ENCODE results near the gene SCNN1A.

SCNN1A gene

DNA sequence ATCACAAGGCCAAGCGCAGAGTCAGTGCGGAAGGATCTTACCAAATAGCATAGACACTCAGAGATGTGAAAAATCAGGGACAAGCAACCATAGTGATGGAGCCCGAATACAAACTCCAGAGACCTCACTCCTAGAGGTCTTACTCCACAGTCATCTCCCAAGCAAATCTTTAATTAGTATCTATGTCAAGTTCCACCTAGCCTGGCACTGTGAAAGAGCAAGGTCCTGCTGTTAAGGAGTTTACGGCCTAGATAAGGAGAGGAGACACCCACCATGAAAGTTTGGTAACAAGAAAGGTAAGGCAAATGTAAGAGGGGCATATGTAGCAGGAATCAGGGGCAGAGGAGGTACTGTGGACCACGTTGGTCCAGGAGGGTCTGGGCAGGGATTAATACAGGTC is 72.3 kb downstream of the SCNN1A start:
- Histone ChIP-seq H3K36me3 (no peaks in the 10 kb centered on the region), H3K4me3 (ENCODE audit: low read depth, low read length) (no peak overlapping the region)
- TF ChIP-seq, protein P1, sequence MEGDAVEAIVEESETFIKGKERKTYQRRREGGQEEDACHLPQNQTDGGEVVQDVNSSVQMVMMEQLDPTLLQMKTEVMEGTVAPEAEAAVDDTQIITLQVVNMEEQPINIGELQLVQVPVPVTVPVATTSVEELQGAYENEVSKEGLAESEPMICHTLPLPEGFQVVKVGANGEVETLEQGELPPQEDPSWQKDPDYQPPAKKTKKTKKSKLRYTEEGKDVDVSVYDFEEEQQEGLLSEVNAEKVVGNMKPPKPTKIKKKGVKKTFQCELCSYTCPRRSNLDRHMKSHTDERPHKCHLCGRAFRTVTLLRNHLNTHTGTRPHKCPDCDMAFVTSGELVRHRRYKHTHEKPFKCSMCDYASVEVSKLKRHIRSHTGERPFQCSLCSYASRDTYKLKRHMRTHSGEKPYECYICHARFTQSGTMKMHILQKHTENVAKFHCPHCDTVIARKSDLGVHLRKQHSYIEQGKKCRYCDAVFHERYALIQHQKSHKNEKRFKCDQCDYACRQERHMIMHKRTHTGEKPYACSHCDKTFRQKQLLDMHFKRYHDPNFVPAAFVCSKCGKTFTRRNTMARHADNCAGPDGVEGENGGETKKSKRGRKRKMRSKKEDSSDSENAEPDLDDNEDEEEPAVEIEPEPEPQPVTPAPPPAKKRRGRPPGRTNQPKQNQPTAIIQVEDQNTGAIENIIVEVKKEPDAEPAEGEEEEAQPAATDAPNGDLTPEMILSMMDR (IDR thresholded peaks at IDR 0.05; ENCODE audit: low read depth, low read length), result no peak

GRCh38 chr12:6302621-6303020 is 72.7 kb downstream of the SCNN1A start:
- Histone ChIP-seq H3K36me3 (no peaks in the 10 kb centered on the region), H3K4me1 (no peaks in the 10 kb centered on the region), H3K4me3 (ENCODE audit: low read depth, low read length) (no peak overlapping the region), H3K27me3 (no peaks in the 10 kb centered on the region), H3K9me3 (no peaks in the 10 kb centered on the region)
- DNase-seq, result no peak
- TF ChIP-seq, protein P1 (IDR thresholded peaks at IDR 0.05; ENCODE audit: low read depth, low read length), result no peak

More for the DNA sequence above, 72.3 kb downstream of the SCNN1A start:
- DNase-seq, result no peak
- H3K9me3 ChIP-seq, result no peaks in the 10 kb centered on the region
- no peaks in the 10 kb centered on the region for H3K27me3 ChIP-seq
- no peaks in the 10 kb centered on the region for H3K4me1 ChIP-seq

GRCh38 chr12:6301721-6302120 is 73.6 kb downstream of the SCNN1A start:
- Histone ChIP-seq H3K27me3 (no peaks in the 10 kb centered on the region), H3K36me3 (no peaks in the 10 kb centered on the region), H3K9me3 (no peaks in the 10 kb centered on the region), H3K4me1 (no peaks in the 10 kb centered on the region), H3K4me3 (ENCODE audit: low read depth, low read length) (no peak overlapping the region)
- DNase-seq, result no peak
- TF ChIP-seq, protein P1 (IDR thresholded peaks at IDR 0.05; ENCODE audit: low read depth, low read length), result no peak

- Histone ChIP-seq H3K27me3 (no peaks in the 10 kb centered on the region), H3K4me3 (ENCODE audit: low read depth, low read length) (no peak overlapping the region), H3K36me3 (no peaks in the 10 kb centered on the region), H3K9me3 (no peaks in the 10 kb centered on the region), H3K4me1 (peaks cover 4% of the 10 kb centered on the region; the same call in 1 of the 2 replicates)
- TF ChIP-seq, protein P1 (IDR thresholded peaks at IDR 0.05; ENCODE audit: low read depth, low read length), result no peak
- DNase-seq, result no peak
Measured at GRCh38 chr12:6297170-6297569, 78.2 kb downstream of the SCNN1A start.
